Endothelial cell of umbilical vein (primary cell): ENCODE data around the gene ATXN7. TPM values are rescaled to one million over a fixed set of nuclear protein-coding genes. Genes with fewer than 3 reads are reported as not detected.

Experiments used
- BruUV-seq: library from RNA; stranded (reverse); fragments of 400-500 nt; replicated peaks from 2 replicates; lab custom pipeline; 2021; lab: Mats Ljungman, UMichigan
- CTCF ChIA-PET: fragments of 300-600, 350-600 bp; sonication (Branson Sonifier 250); formaldehyde crosslinking; loops from one replicate; lab custom pipeline; 2021; ENCODE audit warnings: antibody characterized with exemption, inconsistent platforms; lab: Charles Lee
- POLR2A ChIA-PET: fragments of 300-600, 350-600 bp; sonication (Branson Sonifier 250); formaldehyde crosslinking; loops from one replicate; lab custom pipeline; 2021; ENCODE audit warnings: antibody characterized with exemption, inconsistent platforms; lab: Charles Lee
- DNase-seq: peaks from one replicate; pipeline ENCODE4 v3.0.0-alpha.2; 2011; ENCODE audit warnings: low read depth, low spot score
- FAIRE-seq: peaks from 2 replicates; lab custom pipeline; 2011; peaks lifted over from hg19 to GRCh38; lab: Jason Lieb, UNC
- H2AFZ ChIP-seq: 2 replicates; pipeline ENCODE4 v1.6.0; 2012; ENCODE audit warnings: low read depth, low read length, control low read depth, inconsistent platforms
- H3K27ac ChIP-seq: 2 replicates; pipeline ENCODE4 v1.5.1; 2011; ENCODE audit warnings: low read depth, mild to moderate bottlenecking, control low read depth, low read length, moderate library complexity; ENCODE audit not compliant: insufficient read depth
- H3K27me3 ChIP-seq, 2 experiments: 2 replicates each; pipeline versions ENCODE4 v1.6.0 to v1.6.1; 2011; ENCODE audit warnings: low read length in 2 of 2, mixed read lengths in 1 of 2; ENCODE audit not compliant: control insufficient read depth in 2 of 2, insufficient read depth in 2 of 2
- H3K36me3 ChIP-seq, 2 experiments: 2 replicates in 1 of 2; 3 replicates in 1 of 2; pipeline ENCODE4 v1.5.1; 2011; ENCODE audit warnings: low read length in 2 of 2, mild to moderate bottlenecking in 1 of 2, moderate library complexity in 1 of 2; ENCODE audit not compliant: control insufficient read depth in 2 of 2, insufficient read depth in 2 of 2; ENCODE audit errors: extremely low read depth in 1 of 2
- H3K4me1 ChIP-seq: 3 replicates; pipeline ENCODE4 v1.5.1; 2011; ENCODE audit warnings: mild to moderate bottlenecking, low read length; ENCODE audit not compliant: control insufficient read depth, insufficient read depth; ENCODE audit errors: extremely low read depth
- H3K4me2 ChIP-seq: 2 replicates; pipeline ENCODE4 v1.6.1; 2011; ENCODE audit warnings: low read length, control low read depth, mixed read lengths; ENCODE audit not compliant: insufficient read depth
- H3K4me3 ChIP-seq, 3 experiments: fragments of 200-600 bp in 1 of 3; sonication (generic), shearing (Covaris generic) in 1 of 3; replicated peaks in 1 of 3; 2 replicates each; pipeline ENCODE4 v1.5.1; 2011 to 2016; ENCODE audit warnings: control low read depth in 3 of 3, low read length in 3 of 3, mild to moderate bottlenecking in 2 of 3, inconsistent platforms in 1 of 3, low read depth in 1 of 3, moderate library complexity in 1 of 3; ENCODE audit not compliant: insufficient read depth in 1 of 3
- H3K79me2 ChIP-seq: 2 replicates; pipeline ENCODE4 v1.6.0; 2012; ENCODE audit warnings: low read length, inconsistent platforms; ENCODE audit not compliant: control insufficient read depth, insufficient read depth
- H3K9ac ChIP-seq: replicated peaks from 2 replicates; pipeline ENCODE3; 2011; ENCODE audit warnings: low read length, control low read depth; ENCODE audit not compliant: insufficient read depth; ENCODE audit errors: extremely low read depth
- H3K9me1 ChIP-seq: replicated peaks from 3 replicates; pipeline ENCODE4 v1.6.0; 2011; ENCODE audit warnings: mild to moderate bottlenecking, low read length; ENCODE audit not compliant: control insufficient read depth, insufficient read depth; ENCODE audit errors: extremely low read depth
- H3K9me3 ChIP-seq: replicated peaks from 2 replicates; pipeline ENCODE4 v1.5.1; 2012; ENCODE audit warnings: low read length, inconsistent platforms; ENCODE audit not compliant: control insufficient read depth, insufficient read depth
- H4K20me1 ChIP-seq: replicated peaks from 2 replicates; pipeline ENCODE3; 2011; ENCODE audit warnings: mild to moderate bottlenecking, low read length; ENCODE audit not compliant: control insufficient read depth, insufficient read depth; ENCODE audit errors: extremely low read depth
- CTCF ChIP-seq, 2 donors: IDR thresholded peaks; 1 replicate in 1 of 2; 2 replicates in 1 of 2; pipeline ENCODE4 v1.5.1; 2011; ENCODE audit warnings: low read length in 2 of 2, mild to moderate bottlenecking in 2 of 2, moderate library complexity in 2 of 2, control low read depth in 1 of 2, inconsistent platforms in 1 of 2, low read depth in 1 of 2; ENCODE audit not compliant: insufficient read depth in 1 of 2; ENCODE audit errors: extremely low read depth in 1 of 2
- EZH2 ChIP-seq: IDR thresholded peaks from 2 replicates; pipeline ENCODE4 v1.6.1; 2012; ENCODE audit warnings: borderline replicate concordance, low read depth, mild to moderate bottlenecking, moderate library complexity, low read length, inconsistent platforms; ENCODE audit not compliant: severe bottlenecking
- FOS ChIP-seq: IDR thresholded peaks from 2 replicates; pipeline ENCODE4 v1.6.1; 2011; ENCODE audit warnings: mild to moderate bottlenecking, low read length, moderate library complexity, borderline replicate concordance; ENCODE audit not compliant: insufficient read depth
- GATA2 ChIP-seq: IDR thresholded peaks from 2 replicates; pipeline ENCODE4 v1.7.0; 2011; ENCODE audit warnings: low read depth, mild to moderate bottlenecking, moderate library complexity, mixed read lengths, low read length; ENCODE audit not compliant: insufficient read length, insufficient read depth
- JUN ChIP-seq: IDR thresholded peaks from 2 replicates; pipeline ENCODE4 v1.6.1; 2011; ENCODE audit warnings: borderline replicate concordance, low read depth; ENCODE audit not compliant: insufficient read length, insufficient read depth
- MAX ChIP-seq: IDR thresholded peaks from 2 replicates; pipeline ENCODE4 v1.6.1; 2011; ENCODE audit not compliant: insufficient read depth, insufficient read length
- MYC ChIP-seq: IDR thresholded peaks from one replicate; pipeline ENCODE4 v1.6.1; 2011; ENCODE audit warnings: mild to moderate bottlenecking, low read depth, low read length
- POLR2A ChIP-seq: IDR thresholded peaks from 2 replicates; pipeline ENCODE4 v1.6.1; 2012; ENCODE audit warnings: low read depth, mild to moderate bottlenecking, control low read depth, low read length
- POLR2AphosphoS5 ChIP-seq: IDR thresholded peaks from 2 replicates; pipeline ENCODE4 v1.6.1; 2012; ENCODE audit warnings: low read depth, mild to moderate bottlenecking, control low read depth, low read length, moderate library complexity; ENCODE audit not compliant: insufficient read depth
- dilution Hi-C: fragments of 300-500 bp; cut with MboI; formaldehyde crosslinking; loops from one replicate; pipeline ENCODE4 v1.15.0; 2019; ENCODE audit warnings: low sequenced_read_pairs; ENCODE audit not compliant: extremely low pct_ligation_motif_present
- intact Hi-C: fragments of 100-400 bp; cut with micrococcal nuclease; formaldehyde crosslinking; loops from one replicate; pipeline ENCODE4 v1.10.0; 2022
- polyA plus RNA-seq, 4 experiments: library from polyadenylated mRNA; depleted of rRNA in 3 of 4; stranded (reverse) in 3 of 4; unstranded in 1 of 4; fragments of >200 nt; gene quantifications; 2 replicates each; pipeline versions ENCODE4 v1.2.1 to v1.2.3, GENCODE V29; 2011 to 2012; ENCODE audit warnings: missing spikeins in 1 of 4
- total RNA-seq: library from RNA; stranded (reverse); gene quantifications from 2 replicates; pipeline ENCODE4 v1.2.3, GENCODE V29; 2021

The ATXN7 gene
- total and polyA plus RNA-seq, 2 donors (not counting 3 experiments of a cell fraction or from before 2014, with no cell fraction given) = 21.2 to 34.7 TPM

GRCh38 chr3:63921741-63922482 is 58.2 kb downstream of the ATXN7 start:
- Histone ChIP-seq H3K4me1 (no peaks in the 10 kb centered on the region), H3K4me3 (no peak overlapping the region), H3K9me1 (no peaks in the 10 kb centered on the region), H4K20me1 (no peaks in the 10 kb centered on the region), H2AFZ (no peak overlapping the region), H3K27me3 (no peaks in the 10 kb centered on the region), H3K9me3 (no peaks in the 10 kb centered on the region), H3K9ac (no peak overlapping the region), H3K36me3 (peaks cover 8 to 18% of the 10 kb centered on the region in 2 experiments), H3K4me2 (no peak overlapping the region), H3K27ac (no peak overlapping the region), H3K79me2 (peaks cover 41% of the 10 kb centered on the region)
- dilution Hi-C loops (no loop called here), intact Hi-C loops (no loop called here)
- no TSS peak for BruUV-seq
- no peak for DNase-seq
- TF ChIP-seq FOS (no peak), POLR2A (no peak), CTCF (IDR thresholded peaks at IDR 0.05; ENCODE audit: extremely low read depth in 1 of 2, insufficient read depth in 1 of 2, low read depth in 1 of 2, low read length in 2 of 2) (no peak), MYC (no peak), GATA2 (no peak), POLR2AphosphoS5 (no peak), EZH2 (no peak), MAX (no peak), JUN (no peak)
- FAIRE-seq = peak; percentile 15
- CTCF ChIA-PET = no interaction called here
- POLR2A ChIA-PET = no interaction called here
